SK-N-SH (cell line): Measurements from ENCODE around the gene WWC1.

Experiments
- EP300 ChIP-seq, 2 experiments: IDR thresholded peaks; 2 replicates each; pipeline versions ENCODE4 v1.4.0 to v1.6.1; 2012; ENCODE audit warnings: borderline replicate concordance in 1 of 2, low read depth in 1 of 2, low read length in 1 of 2
- EZH2phosphoT487 ChIP-seq: fragments of 200-600 bp; sonication (generic); IDR thresholded peaks from 2 replicates; pipeline ENCODE4 v1.6.1; 2017; ENCODE audit warnings: low read depth, mixed run types, mild to moderate bottlenecking, antibody characterized with exemption, moderate library complexity, borderline replicate concordance
- MXI1 ChIP-seq: IDR thresholded peaks from 2 replicates; pipeline ENCODE4 v1.6.1; 2012; ENCODE audit warnings: mild to moderate bottlenecking, low read depth, low read length, improper control_type of control experiment
- RCOR1 ChIP-seq: fragments of 150-350 bp; IDR thresholded peaks from 2 replicates; pipeline ENCODE4 v1.6.1; 2017; ENCODE audit warnings: antibody characterized with exemption, low read length
- TAF1 ChIP-seq: IDR thresholded peaks from 2 replicates; pipeline ENCODE4 v1.6.1; 2012; ENCODE audit warnings: low read depth, mild to moderate bottlenecking, low read length, moderate library complexity, borderline replicate concordance
- TCF12 ChIP-seq: IDR thresholded peaks from 2 replicates; pipeline ENCODE4 v1.4.0; 2012
- TF ChIP-seq, protein P1 (sequence below): fragments of 200-600 bp; sonication (generic); IDR thresholded peaks from 2 replicates; pipeline ENCODE4 v1.6.1; 2017; ENCODE audit warnings: antibody characterized with exemption, mild to moderate bottlenecking, moderate library complexity

DNA sequence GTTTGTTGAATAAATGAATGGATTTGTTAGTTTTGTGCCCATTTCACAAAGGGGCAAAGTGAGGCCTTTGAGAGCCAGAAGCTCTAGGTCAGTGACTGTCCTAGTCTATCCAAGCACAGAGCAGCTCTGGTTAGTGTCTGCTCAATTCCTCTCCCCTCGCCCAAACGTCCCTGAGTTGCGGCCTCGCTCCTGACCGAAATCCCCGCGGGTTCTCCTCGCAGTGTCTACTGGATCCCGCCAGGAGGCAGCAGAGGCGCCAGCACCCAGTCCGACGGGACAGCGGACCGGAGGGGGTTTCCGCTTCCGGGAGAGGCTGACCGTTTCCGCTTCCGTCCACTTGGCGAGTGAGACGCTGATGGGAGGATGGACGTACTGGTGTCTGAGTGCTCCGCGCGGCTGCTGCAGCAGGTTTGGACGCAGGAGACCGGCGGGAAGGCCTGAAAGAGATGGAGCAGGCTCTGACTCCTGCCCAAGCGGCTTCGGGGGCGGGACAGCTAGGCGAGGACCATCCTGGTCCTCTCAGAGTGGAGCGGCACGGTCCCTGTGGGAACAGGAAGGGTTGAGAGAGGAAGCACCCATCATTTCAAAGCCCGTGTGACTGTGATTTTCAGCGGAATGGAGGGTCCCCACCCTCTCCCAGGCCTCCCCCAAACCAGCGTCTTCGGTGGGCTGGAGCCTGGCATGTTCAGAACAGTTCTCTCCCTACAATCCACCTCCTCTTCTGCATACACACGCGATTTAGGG is 194.9 kb downstream of the WWC1 start, which contains the start of gene RARS1:
- TF ChIP-seq, protein P1, sequence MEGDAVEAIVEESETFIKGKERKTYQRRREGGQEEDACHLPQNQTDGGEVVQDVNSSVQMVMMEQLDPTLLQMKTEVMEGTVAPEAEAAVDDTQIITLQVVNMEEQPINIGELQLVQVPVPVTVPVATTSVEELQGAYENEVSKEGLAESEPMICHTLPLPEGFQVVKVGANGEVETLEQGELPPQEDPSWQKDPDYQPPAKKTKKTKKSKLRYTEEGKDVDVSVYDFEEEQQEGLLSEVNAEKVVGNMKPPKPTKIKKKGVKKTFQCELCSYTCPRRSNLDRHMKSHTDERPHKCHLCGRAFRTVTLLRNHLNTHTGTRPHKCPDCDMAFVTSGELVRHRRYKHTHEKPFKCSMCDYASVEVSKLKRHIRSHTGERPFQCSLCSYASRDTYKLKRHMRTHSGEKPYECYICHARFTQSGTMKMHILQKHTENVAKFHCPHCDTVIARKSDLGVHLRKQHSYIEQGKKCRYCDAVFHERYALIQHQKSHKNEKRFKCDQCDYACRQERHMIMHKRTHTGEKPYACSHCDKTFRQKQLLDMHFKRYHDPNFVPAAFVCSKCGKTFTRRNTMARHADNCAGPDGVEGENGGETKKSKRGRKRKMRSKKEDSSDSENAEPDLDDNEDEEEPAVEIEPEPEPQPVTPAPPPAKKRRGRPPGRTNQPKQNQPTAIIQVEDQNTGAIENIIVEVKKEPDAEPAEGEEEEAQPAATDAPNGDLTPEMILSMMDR, result peak; percentile 90
- no peak for TF ChIP-seq EP300 (IDR thresholded peaks at IDR 0.05; ENCODE audit: borderline replicate concordance in 1 of 2, low read depth in 1 of 2, low read length in 1 of 2)
- peak; percentile 66; the same call in 1 of the 2 replicates for TF ChIP-seq MXI1
- peak; percentile 67 for TF ChIP-seq RCOR1
- peak; percentile 91 for TF ChIP-seq TAF1
- TF ChIP-seq EZH2phosphoT487, result no peak
- TF ChIP-seq TCF12, result no peak
